ENCODE data around the gene ASPRV1. TPM values are rescaled to one million over a fixed set of nuclear protein-coding genes. Genes with fewer than 3 reads are reported as not detected.

ASPRV1 gene
- total and polyA plus RNA-seq, 2 donors (not counting 3 experiments of a cell fraction or from before 2014, with no cell fraction given): 0.15 to 0.22 TPM

GRCh38 chr2:69983392-69983966 lies 22.0 kb upstream of the ASPRV1 start:
- Histone ChIP-seq H4K20me1 (replicated peaks; ENCODE audit: control insufficient read depth, extremely low read depth, insufficient read depth, low read length) (no peaks in the 10 kb centered on the region), H3K4me1 (ENCODE audit: control insufficient read depth, extremely low read depth, insufficient read depth, low read length) (no peaks in the 10 kb centered on the region), H3K27ac (ENCODE audit: insufficient read depth, low read depth, low read length) (no peak overlapping the region), H3K9me1 (replicated peaks; ENCODE audit: control insufficient read depth, extremely low read depth, insufficient read depth, low read length) (no peaks in the 10 kb centered on the region), H3K36me3 (ENCODE audit: control insufficient read depth in 2 of 2, extremely low read depth in 1 of 2, insufficient read depth in 2 of 2, low read length in 2 of 2) (no peaks in the 10 kb centered on the region), H3K9ac (replicated peaks; ENCODE audit: extremely low read depth, insufficient read depth, low read length) (no peak overlapping the region), H2AFZ (ENCODE audit: low read depth, low read length) (no peak overlapping the region), H3K79me2 (ENCODE audit: control insufficient read depth, insufficient read depth, low read length) (no peaks in the 10 kb centered on the region), H3K4me2 (ENCODE audit: insufficient read depth, low read length) (no peak overlapping the region), H3K27me3 (ENCODE audit: control insufficient read depth in 2 of 2, insufficient read depth in 2 of 2, low read length in 2 of 2) (no peaks in the 10 kb centered on the region), H3K4me3 (replicated peaks in 1 of 3; ENCODE audit: insufficient read depth in 1 of 3, low read depth in 1 of 3, low read length in 3 of 3) (no peak overlapping the region), H3K9me3 (replicated peaks; ENCODE audit: control insufficient read depth, insufficient read depth, low read length) (no peaks in the 10 kb centered on the region)
- BruUV-seq (replicated peaks): no TSS peak
- TF ChIP-seq FOS (IDR thresholded peaks at IDR 0.05; ENCODE audit: borderline replicate concordance, insufficient read depth, low read length): no peak
- no peak for TF ChIP-seq JUN (IDR thresholded peaks at IDR 0.05; ENCODE audit: borderline replicate concordance, insufficient read depth, insufficient read length, low read depth)
- dilution Hi-C loops (cut with MboI; ENCODE audit: extremely low pct_ligation_motif_present, low sequenced_read_pairs) (no loop called here), intact Hi-C loops (cut with micrococcal nuclease) (no loop called here)
- FAIRE-seq: no peak
- no peak for DNase-seq (ENCODE audit: low read depth, low spot score)
- ChIA-PET POLR2A (no interaction called here), CTCF (no interaction called here)

GRCh38 chr2:69979902-69980807 lies 18.7 kb upstream of the ASPRV1 start:
- dilution Hi-C loops (cut with MboI; ENCODE audit: extremely low pct_ligation_motif_present, low sequenced_read_pairs): no loop called here
- no peak overlapping the region for H3K4me2 ChIP-seq (ENCODE audit: insufficient read depth, low read length)
- no peak for DNase-seq (ENCODE audit: low read depth, low spot score)
- TF ChIP-seq CTCF (IDR thresholded peaks at IDR 0.05; ENCODE audit: extremely low read depth in 1 of 2, insufficient read depth in 1 of 2, low read depth in 1 of 2, low read length in 2 of 2) (no peak), POLR2A (IDR thresholded peaks at IDR 0.05; ENCODE audit: low read depth, low read length) (no peak), MAX (IDR thresholded peaks at IDR 0.05; ENCODE audit: insufficient read depth, insufficient read length) (no peak), GATA2 (IDR thresholded peaks at IDR 0.05; ENCODE audit: insufficient read depth, insufficient read length, low read depth, low read length) (no peak), MYC (IDR thresholded peaks at IDR 0.05; ENCODE audit: low read depth, low read length) (no peak), EZH2 (IDR thresholded peaks at IDR 0.05; ENCODE audit: borderline replicate concordance, low read depth, low read length, severe bottlenecking) (no peak), FOS (IDR thresholded peaks at IDR 0.05; ENCODE audit: borderline replicate concordance, insufficient read depth, low read length) (no peak), POLR2AphosphoS5 (IDR thresholded peaks at IDR 0.05; ENCODE audit: insufficient read depth, low read depth, low read length) (no peak), JUN (IDR thresholded peaks at IDR 0.05; ENCODE audit: borderline replicate concordance, insufficient read depth, insufficient read length, low read depth) (no peak)
- H3K27ac ChIP-seq (ENCODE audit: insufficient read depth, low read depth, low read length): no peak overlapping the region
- no peaks in the 10 kb centered on the region for H3K4me1 ChIP-seq (ENCODE audit: control insufficient read depth, extremely low read depth, insufficient read depth, low read length)
- H3K79me2 ChIP-seq (ENCODE audit: control insufficient read depth, insufficient read depth, low read length): no peaks in the 10 kb centered on the region
- POLR2A ChIA-PET: no interaction called here
- H4K20me1 ChIP-seq (replicated peaks; ENCODE audit: control insufficient read depth, extremely low read depth, insufficient read depth, low read length): no peaks in the 10 kb centered on the region
- no peaks in the 10 kb centered on the region for H3K9me3 ChIP-seq (replicated peaks; ENCODE audit: control insufficient read depth, insufficient read depth, low read length)
- no peak overlapping the region for H3K4me3 ChIP-seq (replicated peaks in 1 of 3; ENCODE audit: insufficient read depth in 1 of 3, low read depth in 1 of 3, low read length in 3 of 3)
- FAIRE-seq: no peak
- CTCF ChIA-PET: interaction anchor here (1.0 kb wide), 2 partner anchors 15 to 23 kb away, joined by 3 read pairs; no protein-coding TSS in a partner anchor
- no peaks in the 10 kb centered on the region for H3K9me1 ChIP-seq (replicated peaks; ENCODE audit: control insufficient read depth, extremely low read depth, insufficient read depth, low read length)
- no peak overlapping the region for H2AFZ ChIP-seq (ENCODE audit: low read depth, low read length)
- intact Hi-C loops (cut with micrococcal nuclease): no loop called here
- no peaks in the 10 kb centered on the region for H3K36me3 ChIP-seq (ENCODE audit: control insufficient read depth in 2 of 2, extremely low read depth in 1 of 2, insufficient read depth in 2 of 2, low read length in 2 of 2)
- H3K9ac ChIP-seq (replicated peaks; ENCODE audit: extremely low read depth, insufficient read depth, low read length): no peak overlapping the region
- BruUV-seq (replicated peaks): no TSS peak
- H3K27me3 ChIP-seq (ENCODE audit: control insufficient read depth in 2 of 2, insufficient read depth in 2 of 2, low read length in 2 of 2): no peaks in the 10 kb centered on the region

Measured in endothelial cell of umbilical vein (primary cell).